ENCODE data around the gene MFRP. TPM values are rescaled to one million over a fixed set of nuclear protein-coding genes. Genes with fewer than 3 reads are reported as not detected.

The MFRP gene
- total RNA-seq, 2 experiments from 2014 or later: not detected

DNA sequence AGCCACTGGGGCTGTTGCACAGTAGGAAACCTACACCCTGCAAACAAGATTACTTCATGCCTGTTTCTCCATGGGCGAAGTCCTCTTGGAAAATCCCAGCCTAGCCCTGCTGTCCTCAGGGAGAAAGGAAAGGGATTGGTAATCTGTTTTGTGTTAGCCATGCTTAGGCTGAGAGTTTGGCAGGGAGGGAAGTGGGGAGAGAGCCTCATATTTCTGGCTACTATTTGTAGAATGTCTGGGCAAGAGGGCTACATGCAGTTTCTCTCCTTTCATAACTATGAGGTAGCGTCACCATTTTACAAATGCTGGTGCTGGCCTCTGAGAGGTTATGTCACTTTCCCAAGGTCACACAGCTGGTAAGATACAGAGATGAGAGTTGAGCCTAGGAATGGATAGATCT is 737 bp upstream of the MFRP start:
- no peak for DNase-seq
- ChIA-PET POLR2A (no interaction called here), CTCF (interaction anchor here (1.4 to 2.1 kb wide), 3 partner anchors 9 to 127 kb away, joined by 4 to 16 read pairs (median 10); no protein-coding TSS in a partner anchor)
- no peaks in the 10 kb centered on the region for H3K36me3 Mint-ChIP-seq (ENCODE audit: low read depth)
- H3K4me3 Mint-ChIP-seq: no peak overlapping the region
- H3K9me3 Mint-ChIP-seq: no peaks in the 10 kb centered on the region
- no peak overlapping the region for H3K27ac Mint-ChIP-seq
- H3K27me3 Mint-ChIP-seq: peaks cover 26% of the 10 kb centered on the region
- H3K4me1 Mint-ChIP-seq: peaks cover 6% of the 10 kb centered on the region

DNA sequence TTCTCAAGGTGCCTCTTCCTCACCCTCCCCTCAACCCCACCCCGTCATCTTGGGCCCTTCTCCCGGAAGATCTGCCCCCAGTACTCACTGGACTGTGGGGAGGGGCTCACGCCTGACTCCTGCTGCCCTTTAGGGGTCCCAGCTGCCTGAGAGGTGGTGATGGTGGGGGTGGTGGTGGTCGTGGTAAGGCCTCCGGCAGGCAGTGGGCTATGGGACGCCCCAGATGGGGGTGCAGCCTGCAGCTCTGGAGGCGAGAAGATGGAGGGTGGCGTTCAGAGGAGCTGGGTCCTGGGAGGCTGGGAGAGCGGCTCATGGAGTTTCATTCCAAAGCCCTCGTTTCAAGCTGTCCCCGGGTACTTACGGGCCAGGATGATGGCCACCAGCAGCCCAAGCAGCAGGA is 820 bp downstream of the MFRP start:
- POLR2A ChIA-PET: no interaction called here
- peaks cover 12% of the 10 kb centered on the region for H3K4me1 Mint-ChIP-seq
- no peak overlapping the region for H3K27ac Mint-ChIP-seq
- H3K9me3 Mint-ChIP-seq: no peaks in the 10 kb centered on the region
- no peak overlapping the region for H3K4me3 Mint-ChIP-seq
- CTCF ChIA-PET: interaction anchor here (3.6 kb wide), 1 partner anchor 11 kb away, joined by 14 read pairs; no protein-coding TSS in a partner anchor
- no peaks in the 10 kb centered on the region for H3K36me3 Mint-ChIP-seq (ENCODE audit: low read depth)
- no peak for DNase-seq
- peaks cover 28% of the 10 kb centered on the region for H3K27me3 Mint-ChIP-seq

DNA sequence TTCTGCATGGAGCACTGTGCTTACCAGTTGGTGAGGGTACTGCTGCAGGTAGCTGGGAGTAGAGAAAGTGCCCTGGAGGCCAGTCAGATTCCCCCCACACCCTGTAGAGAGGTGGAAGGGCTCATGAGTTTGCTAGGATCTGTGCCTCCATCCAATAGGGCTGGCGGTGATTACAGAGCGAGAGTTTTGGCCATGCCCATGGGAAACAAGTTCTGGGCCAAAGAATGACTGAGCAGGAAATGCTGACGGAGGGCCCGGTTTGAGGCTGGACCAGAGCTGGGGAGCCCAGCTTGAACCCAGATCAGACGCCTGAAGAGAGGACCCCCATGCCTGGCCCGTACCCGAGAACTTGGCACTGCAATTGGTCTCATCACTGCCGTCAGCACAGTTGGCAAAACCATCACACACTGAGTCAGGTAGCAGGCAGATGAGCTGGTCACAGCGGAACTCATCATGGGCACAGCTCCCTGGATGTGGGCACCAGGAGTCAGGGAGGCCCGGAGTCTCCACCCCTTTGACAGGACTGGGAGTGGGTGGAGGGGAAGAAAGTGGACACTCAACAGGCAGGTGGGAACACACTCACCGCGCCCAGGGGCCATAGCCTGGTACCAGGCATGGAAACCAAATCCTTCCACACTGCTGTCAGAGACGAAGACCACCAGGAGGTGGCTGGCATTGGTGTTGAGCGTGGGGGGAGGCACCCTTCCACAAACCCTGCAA is 2.1 kb downstream of the MFRP start:
- H3K4me3 Mint-ChIP-seq: no peak overlapping the region
- no peak overlapping the region for H3K27ac Mint-ChIP-seq
- POLR2A ChIA-PET: no interaction called here
- H3K27me3 Mint-ChIP-seq: peaks cover 29% of the 10 kb centered on the region
- H3K9me3 Mint-ChIP-seq: no peaks in the 10 kb centered on the region
- CTCF ChIA-PET: interaction anchor here (0.6 to 3.6 kb wide), 5 partner anchors 12 to 65 kb away, joined by 3 to 14 read pairs (median 4); no protein-coding TSS in a partner anchor
- DNase-seq: no peak
- peaks cover 7% of the 10 kb centered on the region for H3K4me1 Mint-ChIP-seq
- no peaks in the 10 kb centered on the region for H3K36me3 Mint-ChIP-seq (ENCODE audit: low read depth)

DNA sequence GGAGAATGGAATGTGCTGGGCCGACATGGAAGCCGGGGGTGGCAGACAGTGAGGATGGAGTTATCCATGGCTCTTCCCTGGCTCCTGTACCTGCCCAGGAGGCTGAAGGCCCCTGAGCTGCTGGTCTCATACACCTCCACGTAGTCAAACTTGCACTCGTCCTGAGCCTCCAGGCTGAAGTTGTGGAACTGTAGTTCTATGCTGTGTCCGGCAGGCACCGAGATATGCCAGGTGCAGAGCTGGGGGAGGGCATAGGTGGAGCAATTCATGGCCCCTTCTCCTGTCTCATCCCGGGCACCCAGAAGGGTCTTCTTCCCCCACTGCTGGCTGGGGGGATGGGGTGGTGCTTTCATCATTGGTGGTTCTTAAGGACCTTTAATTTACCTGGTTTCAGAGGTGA is 2.8 kb downstream of the MFRP start:
- ChIA-PET POLR2A (no interaction called here), CTCF (interaction anchor here (0.6 to 3.6 kb wide), 3 partner anchors 13 to 31 kb away, joined by 3 to 14 read pairs (median 3); no protein-coding TSS in a partner anchor)
- Mint-ChIP-seq H3K27ac (no peak overlapping the region), H3K4me1 (peaks cover 13% of the 10 kb centered on the region), H3K36me3 (ENCODE audit: low read depth) (peaks cover 2% of the 10 kb centered on the region), H3K27me3 (peaks cover 36% of the 10 kb centered on the region), H3K4me3 (no peak overlapping the region), H3K9me3 (no peaks in the 10 kb centered on the region)
- no peak for DNase-seq

DNA sequence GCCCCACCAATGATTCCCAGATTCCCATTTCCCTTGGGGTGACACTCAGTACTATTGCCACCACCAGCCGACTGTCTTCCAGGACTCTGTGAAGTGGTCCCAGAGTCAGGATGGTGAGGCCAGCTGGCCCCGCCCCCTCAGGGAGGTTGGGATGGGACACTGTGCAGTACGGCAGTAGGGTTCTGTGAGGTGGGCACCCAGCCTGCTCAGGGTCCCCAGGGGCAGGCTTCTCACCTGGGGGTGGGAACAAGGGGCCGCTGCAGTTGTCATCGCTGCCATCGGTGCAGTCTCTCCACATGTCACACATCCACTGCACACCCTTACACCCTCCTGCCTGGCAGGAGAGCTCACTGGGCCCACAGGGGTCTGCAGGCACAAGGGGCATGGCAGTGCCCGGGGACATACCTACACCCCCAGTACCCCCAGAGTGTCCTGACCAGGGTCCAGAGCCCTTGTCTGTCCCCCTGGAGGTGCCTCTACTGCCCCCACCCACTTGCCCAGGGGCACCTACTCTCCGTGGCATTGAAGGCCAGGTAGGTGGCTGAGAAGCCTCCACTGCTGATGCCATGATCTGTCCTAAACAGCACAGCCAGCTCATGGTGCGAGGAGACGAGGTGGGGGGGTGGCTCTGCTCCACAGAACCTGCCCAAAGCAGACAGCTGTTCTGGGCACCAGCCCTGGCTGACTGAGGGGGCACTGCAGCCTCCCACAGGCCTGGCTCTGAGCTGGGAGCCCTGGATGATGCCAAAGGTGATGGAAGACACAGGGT is 4.0 kb downstream of the MFRP start:
- Mint-ChIP-seq H3K36me3 (ENCODE audit: low read depth) (peaks cover 5% of the 10 kb centered on the region), H3K27ac (no peak overlapping the region), H3K27me3 (peaks cover 40% of the 10 kb centered on the region), H3K4me3 (no peak overlapping the region), H3K4me1 (peaks cover 21% of the 10 kb centered on the region), H3K9me3 (no peaks in the 10 kb centered on the region)
- DNase-seq: no peak
- CTCF ChIA-PET: interaction anchor here (0.8 to 3.6 kb wide), 2 partner anchors 10 to 14 kb away, joined by 3 to 14 read pairs; no protein-coding TSS in a partner anchor
- POLR2A ChIA-PET: no interaction called here

DNA sequence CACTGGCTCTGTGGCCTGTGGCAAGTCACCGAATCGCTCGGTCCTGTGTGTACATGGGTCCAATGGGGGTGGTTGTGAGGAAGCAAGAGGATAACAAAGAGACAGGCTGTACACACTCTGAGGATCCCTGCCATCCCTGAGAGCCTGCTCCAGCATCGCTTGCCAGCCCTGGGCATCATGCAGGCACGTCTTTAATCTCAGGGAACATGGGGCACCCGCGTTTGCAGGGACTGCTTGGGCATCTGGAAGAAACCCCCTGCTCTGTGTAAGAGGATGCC is 4.5 kb downstream of the MFRP start:
- no peak overlapping the region for H3K4me3 Mint-ChIP-seq

DNA sequence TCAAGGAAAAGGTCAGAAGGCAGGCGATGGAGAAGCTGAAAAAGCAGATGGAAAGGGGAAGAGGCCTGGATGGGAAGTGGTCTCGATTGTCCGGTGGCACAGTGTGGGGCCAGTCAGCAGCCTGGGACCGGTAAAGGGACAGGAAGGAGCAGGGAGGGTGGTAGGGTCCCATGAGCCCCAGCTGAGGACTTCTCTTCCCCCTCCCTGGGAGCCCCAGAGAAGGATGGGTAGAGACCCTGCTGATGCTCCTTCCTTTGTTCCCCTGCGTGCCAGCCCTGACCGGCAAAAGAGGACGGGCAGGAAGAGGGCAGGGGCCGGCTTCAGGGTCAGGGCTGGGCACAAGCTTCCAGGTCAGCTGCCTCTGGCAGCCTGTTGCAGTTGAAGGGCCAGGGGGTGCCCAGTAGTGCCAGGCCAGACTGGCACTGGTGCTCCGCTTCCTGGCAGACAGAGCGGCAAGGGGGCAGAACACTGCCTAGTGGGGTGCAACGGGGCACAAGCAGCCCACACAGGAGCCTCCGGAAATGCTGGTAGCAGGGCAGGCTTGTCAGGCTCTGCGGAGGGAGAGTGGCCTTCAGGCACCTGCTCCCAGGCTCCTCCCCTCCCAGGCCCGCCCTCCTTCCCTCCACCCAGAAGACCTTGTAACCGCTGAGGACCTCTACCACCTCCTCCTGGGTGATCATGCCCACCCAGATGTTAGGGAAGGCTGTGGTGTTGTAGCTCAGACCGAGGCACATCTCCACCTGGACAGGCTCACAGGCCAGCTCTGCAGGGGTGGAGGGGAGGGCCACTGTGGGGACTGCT is 5.1 kb downstream of the MFRP start:
- Mint-ChIP-seq H3K4me1 (peaks cover 32% of the 10 kb centered on the region), H3K4me3 (no peak overlapping the region), H3K36me3 (ENCODE audit: low read depth) (peaks cover 10% of the 10 kb centered on the region), H3K27me3 (peaks cover 37% of the 10 kb centered on the region), H3K27ac (no peak overlapping the region), H3K9me3 (no peaks in the 10 kb centered on the region)
- ChIA-PET POLR2A (interaction anchor here (1.1 kb wide), 1 partner anchor 322 kb away, joined by 3 read pairs; no protein-coding TSS in a partner anchor), CTCF (interaction anchor here (0.6 to 6.7 kb wide), 6 partner anchors 8 to 232 kb away, joined by 3 to 136 read pairs (median 4); no protein-coding TSS in a partner anchor)
- no peak for DNase-seq

More for the DNA sequence above, 4.5 kb downstream of the MFRP start:
- Mint-ChIP-seq H3K4me1 (peaks cover 27% of the 10 kb centered on the region), H3K36me3 (ENCODE audit: low read depth) (peaks cover 7% of the 10 kb centered on the region), H3K27me3 (peaks cover 37% of the 10 kb centered on the region), H3K27ac (no peak overlapping the region), H3K9me3 (no peaks in the 10 kb centered on the region)
- CTCF ChIA-PET: interaction anchor here (1.3 to 6.7 kb wide), 3 partner anchors 8 to 18 kb away, joined by 3 to 136 read pairs (median 10); no protein-coding TSS in a partner anchor
- no peak for DNase-seq
- POLR2A ChIA-PET: no interaction called here

DNA sequence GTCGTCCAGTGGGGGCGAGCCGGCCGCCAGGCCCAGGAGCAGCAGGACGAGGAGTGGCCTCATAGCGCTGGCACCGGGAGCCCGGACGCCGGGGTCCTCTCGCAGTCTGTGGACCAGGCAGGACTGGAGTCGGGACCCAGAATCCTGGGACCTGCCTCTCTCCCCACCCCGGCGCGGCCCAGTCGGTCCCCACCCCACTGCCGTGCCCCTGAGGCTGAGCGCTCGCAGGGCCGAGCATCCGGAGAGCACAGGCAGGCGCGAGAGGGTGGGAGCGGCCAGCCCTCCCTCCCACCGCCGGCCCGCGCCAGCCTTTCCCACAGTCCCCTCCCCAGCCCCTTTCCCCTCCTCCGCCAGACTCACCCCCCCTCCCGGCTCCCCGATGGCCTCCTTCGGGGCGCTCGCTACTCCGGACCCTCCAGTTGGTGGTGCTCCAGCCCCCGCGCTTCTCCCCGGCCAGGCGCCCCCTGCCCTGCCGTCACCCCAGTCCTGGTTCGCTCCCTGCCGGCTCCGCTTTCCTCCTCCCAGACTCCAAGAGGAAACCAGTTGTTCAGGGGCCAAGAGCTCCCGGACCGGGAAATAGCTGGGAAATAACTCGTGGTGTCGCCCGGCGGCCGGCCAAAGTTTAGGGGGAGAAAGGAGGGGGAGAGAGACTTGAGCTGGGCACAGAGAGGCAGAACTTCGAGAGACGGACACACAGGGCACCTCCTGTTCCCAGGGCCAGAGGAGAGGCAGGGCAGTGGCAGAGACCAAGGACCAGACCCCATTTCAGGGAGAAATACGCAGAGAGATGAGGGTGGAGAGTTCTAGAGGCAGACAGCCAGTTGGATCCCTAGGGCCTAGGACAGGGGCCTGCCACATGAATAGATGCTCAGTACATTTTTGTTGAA is 5.9 kb downstream of the MFRP start, which contains the start of gene C1QTNF5:
C1QTNF5 (minus strand) TSS at position 549 of the 887 bp plus-strand sequence; CDS start at position 63, 486 bp downstream.
- Mint-ChIP-seq H3K36me3 (ENCODE audit: low read depth) (peaks cover 16% of the 10 kb centered on the region), H3K27me3 (peaks cover 37% of the 10 kb centered on the region), H3K9me3 (no peaks in the 10 kb centered on the region), H3K4me1 (peaks cover 41% of the 10 kb centered on the region), H3K27ac (no peak within 1 kb of the TSS), H3K4me3 (no peak within 1 kb of the TSS)
- POLR2A ChIA-PET: interaction anchor here (1.1 kb wide), 1 partner anchor 321 kb away, joined by 3 read pairs; no protein-coding TSS in a partner anchor
- CTCF ChIA-PET: interaction anchor here (0.6 to 6.7 kb wide), 15 partner anchors 9 to 231 kb away, joined by 3 to 136 read pairs (median 4); no protein-coding TSS in a partner anchor
- no peak for DNase-seq

DNA sequence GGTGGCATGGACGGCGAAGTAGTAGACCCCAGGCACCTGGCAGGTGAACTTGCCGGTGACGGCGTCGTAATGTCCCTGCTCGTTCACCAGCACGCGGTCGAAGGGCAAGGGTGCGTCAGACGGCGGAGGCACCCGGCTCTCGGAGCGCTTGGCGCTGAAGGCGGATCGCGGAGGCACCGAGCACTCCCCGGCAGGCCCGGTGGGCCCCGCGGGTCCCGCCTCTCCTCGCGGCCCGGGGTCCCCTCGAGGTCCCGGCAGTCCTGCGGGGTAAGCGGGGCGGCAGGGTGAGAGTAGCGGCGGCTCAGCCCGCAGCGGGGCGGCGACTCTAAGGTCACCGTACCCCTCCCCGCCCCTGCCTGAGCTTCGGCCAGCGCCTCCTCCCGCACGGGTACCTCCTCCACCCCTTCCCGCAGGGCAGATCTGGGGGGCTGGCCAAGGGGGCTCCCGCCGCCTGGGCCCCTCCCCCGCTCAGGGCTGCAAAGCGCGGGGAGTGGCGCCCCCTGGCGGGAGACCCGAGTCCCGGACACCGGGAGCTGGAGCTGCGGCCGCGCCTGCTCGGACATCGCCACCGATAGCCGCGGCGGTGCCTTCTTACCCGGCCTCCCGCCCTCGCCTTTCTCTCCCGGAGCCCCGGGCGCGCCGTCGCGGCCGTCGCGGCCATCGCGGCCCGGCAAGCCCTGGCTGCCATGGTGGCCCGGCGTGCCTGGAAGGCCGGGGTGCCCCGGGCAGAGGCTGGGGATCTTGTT is 6.7 kb downstream of the MFRP start:
- Mint-ChIP-seq H3K27ac (no peak overlapping the region), H3K9me3 (no peaks in the 10 kb centered on the region), H3K4me1 (peaks cover 49% of the 10 kb centered on the region), H3K4me3 (no peak overlapping the region), H3K27me3 (peaks cover 37% of the 10 kb centered on the region), H3K36me3 (ENCODE audit: low read depth) (peaks cover 18% of the 10 kb centered on the region)
- DNase-seq: peak; percentile 47
- ChIA-PET POLR2A (no interaction called here), CTCF (interaction anchor here (0.6 to 6.7 kb wide), 9 partner anchors 8 to 162 kb away, joined by 3 to 136 read pairs (median 4); no protein-coding TSS in a partner anchor)

DNA sequence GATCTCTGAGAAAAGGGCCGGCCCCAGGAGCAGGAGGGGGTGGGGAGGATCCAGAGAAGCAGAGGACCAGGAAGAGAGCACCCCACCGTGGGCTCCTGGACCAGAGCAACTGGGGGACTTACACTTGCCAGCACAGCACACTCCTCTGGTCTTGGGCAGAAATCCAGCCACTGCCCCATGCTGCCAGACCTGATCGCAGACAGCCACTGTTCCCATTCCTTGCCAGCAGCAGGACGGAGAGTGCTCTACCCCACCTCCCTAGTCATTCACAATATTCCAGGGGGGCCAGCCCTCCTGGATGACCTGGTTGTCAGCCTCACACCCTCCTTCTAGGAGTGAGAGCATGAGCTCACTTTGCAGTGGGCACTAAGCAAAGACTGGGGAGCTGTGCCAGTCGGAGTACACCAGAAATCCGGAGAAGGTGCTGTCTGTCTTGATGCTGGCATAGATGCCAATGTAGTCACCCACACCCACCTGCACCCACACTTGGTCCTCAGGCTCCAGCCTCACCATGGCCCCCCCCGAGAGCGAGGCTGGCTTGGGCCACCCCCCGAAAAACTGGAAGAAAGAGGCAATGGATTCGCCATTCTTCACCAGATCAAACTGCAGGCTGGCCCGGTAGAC is 7.4 kb downstream of the MFRP start:
- CTCF ChIA-PET: interaction anchor here (0.9 to 6.7 kb wide), 29 partner anchors 8 to 320 kb away, joined by 3 to 136 read pairs (median 4); partner anchors contain the start of genes CBL, NLRX1, USP2 and VPS11
- Mint-ChIP-seq H3K9me3 (no peaks in the 10 kb centered on the region), H3K4me3 (no peak overlapping the region), H3K27ac (no peak overlapping the region), H3K27me3 (peaks cover 37% of the 10 kb centered on the region), H3K36me3 (ENCODE audit: low read depth) (peaks cover 21% of the 10 kb centered on the region), H3K4me1 (peaks cover 54% of the 10 kb centered on the region)
- POLR2A ChIA-PET: interaction anchor here (0.8 to 2.5 kb wide), 5 partner anchors 11 to 272 kb away, joined by 3 to 17 read pairs (median 4); partner anchors contain the start of gene NLRX1
- DNase-seq: no peak

All from activated CD4-positive, alpha-beta memory T cell treated with anti-CD3 and anti-CD28 coated beads, Interleukin-2, amount 10 ng/mL, durations not matched to agents 7 days and 5 days (primary cell).